Occipital lobe (tissue), 3 donors: ENCODE results near the gene PLSCR1. TPM values are rescaled to one million over a fixed set of nuclear protein-coding genes. Genes with fewer than 3 reads are reported as not detected.
"Not testable (repeated sequence)": the region's sequence is repeated elsewhere in the genome, so short reads cannot be mapped to it uniquely, and the experiment has no call there.

Experiments
- DNase-seq: peaks from one replicate; lab custom pipeline; 2025; lab: John Stamatoyannopoulos, UW
- small RNA-seq: library from RNA; depleted of rRNA; stranded (forward); fragments of <200 nt; gene quantifications from one replicate; pipeline ENCODE3, GENCODE V24; 2014
- total RNA-seq: library from RNA; depleted of rRNA; stranded (reverse); fragments of >200 nt; gene quantifications from one replicate; pipeline ENCODE4 v1.2.3, GENCODE V29; 2014

The PLSCR1 gene
- total RNA-seq, 1 donor from 2014 or later: 11.9 TPM

GRCh38 chr3:146476094-146476740 lies 68.2 kb downstream of the PLSCR1 start:
- no peak for DNase-seq

GRCh38 chr3:146474976-146475375 lies 69.4 kb downstream of the PLSCR1 start:
- not testable (repeated sequence) for DNase-seq

- DNase-seq: no peak
Observed at GRCh38 chr3:146473726-146474125, 70.7 kb downstream of the PLSCR1 start.

- no peak for DNase-seq
Observed at GRCh38 chr3:146472611-146473010, 71.8 kb downstream of the PLSCR1 start.

DNA sequence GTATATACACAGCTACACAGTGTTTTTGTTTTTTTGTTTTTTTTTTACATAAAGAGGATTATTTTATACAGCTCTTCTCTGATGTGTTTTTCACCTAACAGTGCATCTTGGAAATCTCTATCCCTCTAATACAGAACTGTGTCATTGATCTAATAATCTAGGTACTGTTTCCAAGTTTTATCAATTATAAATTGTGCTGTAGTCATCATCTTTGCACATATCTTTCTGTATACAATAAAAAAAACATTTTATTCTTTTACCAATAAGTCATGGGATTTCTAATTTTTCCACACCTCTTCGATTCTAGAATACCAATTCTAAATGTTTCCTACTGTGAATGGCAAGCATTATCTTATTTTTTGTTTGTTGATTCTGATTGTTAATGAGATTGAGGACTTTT lies 73.4 kb downstream of the PLSCR1 start:
- DNase-seq: no peak

GRCh38 chr3:146470425-146470990 lies 73.9 kb downstream of the PLSCR1 start:
- DNase-seq: no peak

DNA sequence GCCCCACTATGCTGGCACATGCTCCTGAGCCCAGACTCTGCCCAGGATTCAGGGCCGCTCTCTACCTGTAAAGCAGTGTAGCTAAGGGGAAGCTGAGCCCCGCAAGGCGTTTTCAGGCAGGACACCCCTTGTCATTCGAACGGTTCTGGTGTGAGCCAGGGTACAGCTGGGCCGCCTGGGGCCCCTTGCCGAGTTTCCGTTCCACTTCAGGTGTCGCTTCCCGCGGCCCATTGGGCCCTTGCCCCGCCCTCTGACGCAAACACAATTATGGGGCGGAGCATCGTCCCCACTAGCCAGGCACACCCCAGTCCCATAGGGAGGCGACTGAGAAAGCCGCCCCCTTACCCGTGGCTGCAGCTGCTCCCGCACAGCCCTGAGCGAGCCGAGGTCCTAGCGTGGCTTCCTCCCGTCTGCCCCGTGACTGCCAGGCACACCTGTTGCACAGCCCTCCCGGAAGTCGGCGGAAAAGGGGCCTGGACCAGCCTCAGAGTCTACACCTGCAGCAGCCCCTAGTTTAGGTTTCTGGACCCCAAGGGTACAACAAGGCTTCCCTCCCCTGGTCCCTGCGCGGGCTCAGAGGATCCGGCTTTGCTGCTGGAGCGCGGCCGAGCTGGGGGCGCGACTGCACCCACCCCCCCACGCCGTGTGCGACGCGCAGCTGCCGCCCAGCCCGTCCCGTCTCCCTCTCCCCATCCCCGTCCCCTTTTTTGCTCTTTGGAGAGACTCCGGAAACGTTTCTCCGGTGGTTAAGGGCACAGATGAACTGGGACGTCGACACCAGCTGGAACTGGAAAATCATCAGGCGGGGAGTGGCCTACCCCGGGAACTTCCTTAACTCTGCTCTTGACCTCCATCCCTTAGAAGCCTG lies 75.0 kb downstream of the PLSCR1 start, which contains the start of gene PLSCR2:
Gene PLSCR2, minus strand, starts transcription at position 412 of the 868 bp plus-strand sequence. CDS start 9,657 bp downstream, outside the sequence.
- no peak for DNase-seq

DNA sequence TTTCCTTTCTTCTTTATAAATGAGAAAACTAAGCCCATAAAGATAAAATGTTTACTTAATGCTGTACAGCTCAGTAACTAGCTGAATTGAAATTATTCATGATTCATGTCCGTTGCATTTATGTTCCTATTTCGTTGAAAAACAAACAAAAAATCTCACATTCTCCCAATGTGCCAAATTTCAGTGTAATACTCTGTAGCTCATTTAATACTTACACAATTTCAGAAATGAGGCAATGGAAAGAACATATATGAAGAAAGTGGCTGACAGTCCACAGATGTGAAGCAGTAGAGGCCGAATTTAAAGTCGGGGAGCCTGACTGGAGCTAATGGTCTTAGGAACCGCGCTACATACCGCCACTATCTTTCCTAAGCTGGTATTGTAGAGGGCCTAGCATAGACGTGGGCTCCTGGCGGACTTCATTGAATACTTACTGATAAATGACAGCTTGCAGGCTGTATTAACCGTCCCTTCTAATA lies 75.7 kb downstream of the PLSCR1 start:
- DNase-seq: no peak

GRCh38 chr3:146468234-146468633 lies 76.2 kb downstream of the PLSCR1 start:
- no peak for DNase-seq

- no peak for DNase-seq
Observed at GRCh38 chr3:146466604-146467003, 77.8 kb downstream of the PLSCR1 start.

DNA sequence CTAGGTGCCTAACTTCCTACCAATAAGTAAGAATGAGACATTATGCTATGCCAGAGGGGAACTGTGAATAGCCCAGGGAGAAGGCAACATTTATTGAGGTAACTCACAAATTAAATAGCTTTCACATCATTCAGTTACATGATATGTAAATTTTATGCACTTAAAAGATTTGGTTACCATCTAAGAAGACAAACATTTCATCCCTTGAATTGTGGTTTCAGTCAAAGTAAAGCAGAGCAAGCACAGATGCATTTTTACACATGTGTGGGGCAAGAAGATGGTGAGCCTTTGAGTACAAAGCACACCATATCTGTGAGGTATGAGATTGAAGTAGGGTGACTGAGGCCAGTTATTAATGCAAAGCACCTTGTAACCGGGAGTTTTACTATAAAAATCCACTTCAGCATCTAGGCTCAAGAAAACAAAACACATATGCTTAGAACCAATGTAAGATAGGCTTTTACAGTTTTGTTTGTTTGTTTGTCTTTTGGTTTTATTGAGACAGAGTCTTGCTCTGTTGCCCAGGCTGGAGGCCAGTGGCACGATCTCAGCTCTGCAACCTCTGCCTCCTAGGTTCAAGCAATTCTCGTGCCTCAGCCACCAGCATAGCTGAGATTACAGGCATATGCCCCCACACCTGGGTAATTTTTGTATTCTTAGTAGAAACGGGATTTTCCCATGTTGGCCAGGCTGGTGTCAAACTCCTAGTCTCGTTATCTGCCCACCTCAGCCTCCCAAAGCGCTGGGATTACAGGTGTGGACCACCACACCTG lies 78.5 kb downstream of the PLSCR1 start:
- DNase-seq: no peak

Small RNA genes lying within 50 kb of the gene (small RNA-seq; reads per million reads assigned to genes)
- gene RNU6-428P: not detected

Other genes with a start within 250 kb of the PLSCR1 start
- gene PLSCR2, start 75.0 kb downstream of the PLSCR1 start, total RNA-seq: not detected
- gene PLSCR5, start 60.7 kb upstream of the PLSCR1 start, total RNA-seq: not detected